Measurements from ENCODE around the gene YBEY. TPM values are rescaled to one million over a fixed set of nuclear protein-coding genes. Genes with fewer than 3 reads are reported as not detected.

The YBEY gene
- total and polyA plus RNA-seq, 2 of the 13 experiments (the other 11 are each of a cell fraction or from before 2014, with no cell fraction given), result 6.5 to 8.9 TPM

- TF ChIP-seq ZNF281 (CRISPR knock-in tag; IDR thresholded peaks at IDR 0.05; ENCODE audit: borderline replicate concordance) (no peak), ZNF101 (CRISPR knock-in tag; IDR thresholded peaks at IDR 0.05; ENCODE audit: borderline replicate concordance, low read depth) (no peak)
These were observed 54.9 kb downstream of the YBEY start (continued) for GRCh38 chr21:46340998-46341397.

DNA sequence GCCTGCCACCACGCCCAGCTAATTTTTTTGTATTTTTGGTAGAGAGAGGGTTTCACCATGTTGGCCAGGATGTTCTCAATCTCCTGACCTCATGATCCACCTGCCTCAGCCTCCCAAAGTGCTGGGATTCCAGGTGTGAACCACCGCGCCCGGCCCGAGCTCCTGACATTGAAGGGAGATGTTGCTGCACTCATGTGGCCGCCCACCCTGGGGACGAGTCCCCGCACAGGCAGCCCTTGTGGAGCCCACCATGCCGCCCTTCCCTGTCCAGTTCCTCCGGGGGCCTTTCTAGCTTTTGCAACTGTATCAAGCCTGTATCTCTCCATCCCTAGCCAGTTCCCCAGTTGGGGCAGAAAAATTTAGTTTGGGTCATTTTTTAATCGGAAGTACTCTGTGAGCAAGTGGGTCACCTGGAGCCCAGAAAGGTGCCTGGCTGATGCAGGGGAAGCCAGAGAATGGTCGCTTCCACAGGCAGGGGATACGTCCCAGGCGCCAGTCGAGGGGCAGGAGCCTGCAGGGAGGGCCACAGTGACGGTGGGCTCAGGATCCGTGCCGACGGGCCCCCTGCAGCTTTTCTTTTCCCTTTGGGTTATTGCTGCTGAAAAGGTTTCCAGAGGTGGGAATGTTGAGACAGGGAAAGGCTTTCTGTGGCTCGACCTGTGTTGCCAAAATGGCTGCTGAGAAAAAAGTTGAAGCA lies 58.2 kb downstream of the YBEY start:
- ATAC-seq (no peak), FAIRE-seq (no peak), DNase-seq (ENCODE audit: low spot score) (no peak)
- Histone ChIP-seq H4K20me1 (ENCODE audit: insufficient read depth, low read length) (no peaks in the 10 kb centered on the region; the same call in 1 of the 2 replicates), H3K9me3 (ENCODE audit: low read length) (no peaks in the 10 kb centered on the region), H3K79me2 (ENCODE audit: insufficient read depth, low read length) (peaks cover 7% of the 10 kb centered on the region), H3K4me1 (ENCODE audit: insufficient read depth, low read length) (no peaks in the 10 kb centered on the region), H3K4me3 (replicated peaks in 1 of 3; ENCODE audit: insufficient read depth in 1 of 3, low read depth in 2 of 3, low read length in 3 of 3) (no peak overlapping the region), H3K4me2 (ENCODE audit: low read depth, low read length) (no peak overlapping the region), H3K9ac (ENCODE audit: insufficient read depth, low read depth, low read length) (no peak overlapping the region), H3K27me3 (ENCODE audit: control insufficient read depth in 1 of 2, insufficient read depth in 2 of 2, low read length in 2 of 2) (no peaks in the 10 kb centered on the region), H3K27ac (ENCODE audit: extremely low read length, insufficient read depth, low read length) (no peak overlapping the region), H2AFZ (ENCODE audit: low read length) (no peak overlapping the region), H3K36me3 (replicated peaks in 1 of 2; ENCODE audit: control insufficient read depth in 1 of 2, insufficient read depth in 2 of 2, low read length in 2 of 2) (peaks cover 22 to 47% of the 10 kb centered on the region in 2 experiments; a peak in 4 of 5 replicates)
- in situ Hi-C loops (cut with HindIII; ENCODE audit: extremely low pct_ligation_motif_present, low pct_unique_long_range_greater_than_20kb), result no loop called here
- 96% methylated on average over 20 of the region's 20 CpGs for WGBS (ENCODE audit: low lambda C conversion rate)
- CTCF ChIA-PET (ENCODE audit: low intra/inter-chr PET ratio, low total read pairs), result no interaction called here
- intact Hi-C loops (cut with micrococcal nuclease; ENCODE audit: unreplicated experiment), result no loop called here
- BruUV-seq (replicated peaks), result no TSS peak
- TF ChIP-seq SATB2 (CRISPR knock-in tag; IDR thresholded peaks at IDR 0.05) (no peak), SRSF9 (IDR thresholded peaks at IDR 0.05; ENCODE audit: borderline replicate concordance, insufficient read depth, low read depth, low read length, poor library complexity, severe bottlenecking) (no peak)
- POLR2A ChIA-PET, result no interaction called here
